Measurements from ENCODE around the gene NDOR1.

- TF ChIP-seq CTCF (conservative IDR thresholded peaks at IDR 0.05 in 1 of 2, IDR thresholded peaks at IDR 0.05 in 1 of 2; ENCODE audit: extremely low read depth in 1 of 2, insufficient read depth in 1 of 2, low read depth in 1 of 2, low read length in 2 of 2) (no peak), EZH2 (IDR thresholded peaks at IDR 0.05; ENCODE audit: borderline replicate concordance, low read length) (no peak)
Observed at GRCh38 chr9:137171149-137171900, 34.2 kb upstream of the NDOR1 start.
